GM12878 (cell line): ENCODE data around the gene EVI5L. TPM values are rescaled to one million over a fixed set of nuclear protein-coding genes. Genes with fewer than 3 reads are reported as not detected.

Experiments used
- BRCA1 ChIP-seq: IDR thresholded peaks from 2 replicates; pipeline ENCODE4 v1.6.1; 2011; ENCODE audit warnings: low read depth, low read length, improper control_type of control experiment
- CEBPB ChIP-seq, 2 experiments: fragments of 150-350 bp in 1 of 2; IDR thresholded peaks; 2 replicates each; pipeline ENCODE4 v1.6.1; 2012 to 2014; ENCODE audit warnings: low read depth in 2 of 2, low read length in 2 of 2, borderline replicate concordance in 1 of 2, inconsistent platforms in 1 of 2
- HDAC6 ChIP-seq: fragments of 200-600 bp; sonication (generic); IDR thresholded peaks from one replicate; pipeline ENCODE4 v1.8.0; 2017; ENCODE audit warnings: antibody characterized with exemption; ENCODE audit not compliant: unreplicated experiment
- KAT2A ChIP-seq: conservative IDR thresholded peaks from 2 replicates; pipeline ENCODE4 v1.6.1; 2011; ENCODE audit warnings: low read depth, low read length; ENCODE audit not compliant: control insufficient read depth
- MYC ChIP-seq: IDR thresholded peaks from 2 replicates; pipeline ENCODE4 v1.6.1; 2011; ENCODE audit warnings: mild to moderate bottlenecking, low read length, moderate library complexity, inconsistent platforms; ENCODE audit not compliant: insufficient read depth, insufficient replicate concordance, insufficient read length, severe bottlenecking
- NFIC ChIP-seq: IDR thresholded peaks from 2 replicates; pipeline ENCODE4 v1.6.1; 2012; ENCODE audit warnings: low read depth, mild to moderate bottlenecking, inconsistent platforms, low read length, moderate library complexity
- POLR2AphosphoS2 ChIP-seq: IDR thresholded peaks from 2 replicates; pipeline ENCODE4 v1.6.1; 2011; ENCODE audit warnings: low read depth, mild to moderate bottlenecking, low read length, improper control_type of control experiment, moderate library complexity
- POLR2AphosphoS5 ChIP-seq: IDR thresholded peaks from 2 replicates; pipeline ENCODE4 v1.6.1; 2011; ENCODE audit warnings: mild to moderate bottlenecking, low read length, inconsistent platforms
- SMC3 ChIP-seq: IDR thresholded peaks from 2 replicates; pipeline ENCODE4 v1.6.1; 2011; ENCODE audit warnings: low read length, improper control_type of control experiment, borderline replicate concordance
- ZNF24 ChIP-seq: fragments of 450-650 bp; IDR thresholded peaks from 2 replicates; pipeline ENCODE4 v1.6.1; 2017; ENCODE audit warnings: antibody characterized with exemption, mild to moderate bottlenecking
- polyA plus RNA-seq, 11 experiments: library from polyadenylated mRNA; depleted of rRNA in 4 of 11; unstranded in 6 of 11; stranded (reverse) in 5 of 11; fragments of >200 nt; fragmentation: Nextera tagmentation in 4 of 11; fragmentation: Illumina TruSeq in 1 of 11; extraction: Ambion mirVana in 4 of 11; extraction: Trizol in 1 of 11; gene quantifications; 1 replicate in 1 of 11; 2 replicates in 10 of 11; pipeline versions ENCODE4 v1.2.1 to v1.2.3, GENCODE V29; 2011 to 2016; ENCODE audit warnings: inconsistent platforms in 2 of 11, missing spikeins in 2 of 11, low read depth in 1 of 11
- total RNA-seq, 4 experiments: library from RNA; depleted of rRNA in 3 of 4; stranded (reverse); fragments of >200 nt in 3 of 4; fragmentation: Illumina TruSeq in 1 of 4; extraction: Trizol in 1 of 4; gene quantifications; 2 replicates each; pipeline versions ENCODE4 v1.2.1 to v1.2.3, GENCODE V29; 2013 to 2021
- TF ChIP-seq, protein P1 (sequence below): fragments of 450-650 bp; IDR thresholded peaks from 2 replicates; pipeline ENCODE4 v1.6.1; 2016; ENCODE audit warnings: mild to moderate bottlenecking, moderate library complexity, borderline replicate concordance
- TF ChIP-seq, protein P2 (sequence below): fragments of 450-650 bp; IDR thresholded peaks from 2 replicates; pipeline ENCODE4 v1.6.1; 2017; ENCODE audit warnings: mild to moderate bottlenecking, moderate library complexity
- TF ChIP-seq, protein P3 (sequence below): IDR thresholded peaks from 2 replicates; pipeline ENCODE4 v1.6.1; 2011; ENCODE audit warnings: mild to moderate bottlenecking, low read depth, low read length, moderate library complexity; ENCODE audit not compliant: insufficient replicate concordance
- TF ChIP-seq, protein P4 (sequence below): fragments of 450-650 bp; formaldehyde crosslinking; IDR thresholded peaks from 2 replicates; pipeline ENCODE4 v1.4.0; 2022; ENCODE audit warnings: mild to moderate bottlenecking, moderate library complexity

The EVI5L gene
- total and polyA plus RNA-seq, 10 of the 15 experiments (the other 5 are each of a cell fraction or from before 2014, with no cell fraction given): 0.23 to 13.8 (median 5.0) TPM

DNA sequence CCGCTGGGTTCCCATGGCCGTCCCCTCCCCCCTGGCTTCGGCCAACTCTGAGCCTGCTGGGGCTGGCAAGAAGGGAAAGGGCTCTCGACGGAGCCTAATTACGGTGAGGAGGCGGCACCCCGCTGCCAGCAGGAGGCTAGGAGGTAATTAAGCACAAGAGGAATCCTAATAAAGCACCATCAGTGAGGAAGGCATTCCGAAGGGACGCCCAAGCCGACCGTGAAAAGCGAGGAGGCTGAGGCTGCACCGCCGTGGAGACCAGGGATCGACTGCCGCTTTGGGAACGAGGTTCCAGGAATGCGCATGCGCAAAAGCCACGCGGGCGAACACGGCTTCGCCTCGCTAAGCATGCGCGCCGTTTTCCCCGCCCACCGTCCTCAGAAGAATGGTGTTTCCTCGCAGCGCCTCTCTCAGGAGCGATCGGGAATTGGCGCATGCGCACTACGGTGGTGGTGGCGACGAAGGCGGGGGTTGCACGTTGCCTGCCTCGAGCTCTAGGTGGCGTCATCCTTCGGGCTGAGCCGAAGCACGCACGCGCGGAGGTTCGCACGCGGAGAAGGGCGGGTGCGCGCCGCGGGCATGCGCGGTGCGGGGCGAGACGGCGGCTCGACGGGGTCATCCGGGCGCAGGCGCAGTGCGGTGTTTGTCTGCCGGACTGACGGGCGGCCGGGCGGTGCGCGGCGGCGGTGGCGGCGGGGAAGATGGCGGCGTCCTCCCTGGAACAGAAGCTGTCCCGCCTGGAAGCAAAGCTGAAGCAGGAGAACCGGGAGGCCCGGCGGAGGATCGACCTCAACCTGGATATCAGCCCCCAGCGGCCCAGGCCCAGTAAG lies 73.4 kb downstream of the EVI5L start, which contains the start of gene MAP2K7 (continued):
- TF ChIP-seq CEBPB (IDR thresholded peaks at IDR 0.05; ENCODE audit: borderline replicate concordance in 1 of 2, low read depth in 2 of 2, low read length in 2 of 2) (no peak), ZNF24 (no peak), NFIC (no peak), POLR2AphosphoS5 (peak; percentile 89; the same call in 1 of the 2 replicates), HDAC6 (no peak), POLR2AphosphoS2 (peak; percentile 94), BRCA1 (no peak), MYC (peak; percentile 84), SMC3 (peak; percentile 17; the same call in 1 of the 2 replicates), KAT2A (no peak)
- TF ChIP-seq, protein P1, sequence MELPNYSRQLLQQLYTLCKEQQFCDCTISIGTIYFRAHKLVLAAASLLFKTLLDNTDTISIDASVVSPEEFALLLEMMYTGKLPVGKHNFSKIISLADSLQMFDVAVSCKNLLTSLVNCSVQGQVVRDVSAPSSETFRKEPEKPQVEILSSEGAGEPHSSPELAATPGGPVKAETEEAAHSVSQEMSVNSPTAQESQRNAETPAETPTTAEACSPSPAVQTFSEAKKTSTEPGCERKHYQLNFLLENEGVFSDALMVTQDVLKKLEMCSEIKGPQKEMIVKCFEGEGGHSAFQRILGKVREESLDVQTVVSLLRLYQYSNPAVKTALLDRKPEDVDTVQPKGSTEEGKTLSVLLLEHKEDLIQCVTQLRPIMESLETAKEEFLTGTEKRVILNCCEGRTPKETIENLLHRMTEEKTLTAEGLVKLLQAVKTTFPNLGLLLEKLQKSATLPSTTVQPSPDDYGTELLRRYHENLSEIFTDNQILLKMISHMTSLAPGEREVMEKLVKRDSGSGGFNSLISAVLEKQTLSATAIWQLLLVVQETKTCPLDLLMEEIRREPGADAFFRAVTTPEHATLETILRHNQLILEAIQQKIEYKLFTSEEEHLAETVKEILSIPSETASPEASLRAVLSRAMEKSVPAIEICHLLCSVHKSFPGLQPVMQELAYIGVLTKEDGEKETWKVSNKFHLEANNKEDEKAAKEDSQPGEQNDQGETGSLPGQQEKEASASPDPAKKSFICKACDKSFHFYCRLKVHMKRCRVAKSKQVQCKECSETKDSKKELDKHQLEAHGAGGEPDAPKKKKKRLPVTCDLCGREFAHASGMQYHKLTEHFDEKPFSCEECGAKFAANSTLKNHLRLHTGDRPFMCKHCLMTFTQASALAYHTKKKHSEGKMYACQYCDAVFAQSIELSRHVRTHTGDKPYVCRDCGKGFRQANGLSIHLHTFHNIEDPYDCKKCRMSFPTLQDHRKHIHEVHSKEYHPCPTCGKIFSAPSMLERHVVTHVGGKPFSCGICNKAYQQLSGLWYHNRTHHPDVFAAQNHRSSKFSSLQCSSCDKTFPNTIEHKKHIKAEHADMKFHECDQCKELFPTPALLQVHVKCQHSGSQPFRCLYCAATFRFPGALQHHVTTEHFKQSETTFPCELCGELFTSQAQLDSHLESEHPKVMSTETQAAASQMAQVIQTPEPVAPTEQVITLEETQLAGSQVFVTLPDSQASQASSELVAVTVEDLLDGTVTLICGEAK: no peak
- TF ChIP-seq, protein P2, sequence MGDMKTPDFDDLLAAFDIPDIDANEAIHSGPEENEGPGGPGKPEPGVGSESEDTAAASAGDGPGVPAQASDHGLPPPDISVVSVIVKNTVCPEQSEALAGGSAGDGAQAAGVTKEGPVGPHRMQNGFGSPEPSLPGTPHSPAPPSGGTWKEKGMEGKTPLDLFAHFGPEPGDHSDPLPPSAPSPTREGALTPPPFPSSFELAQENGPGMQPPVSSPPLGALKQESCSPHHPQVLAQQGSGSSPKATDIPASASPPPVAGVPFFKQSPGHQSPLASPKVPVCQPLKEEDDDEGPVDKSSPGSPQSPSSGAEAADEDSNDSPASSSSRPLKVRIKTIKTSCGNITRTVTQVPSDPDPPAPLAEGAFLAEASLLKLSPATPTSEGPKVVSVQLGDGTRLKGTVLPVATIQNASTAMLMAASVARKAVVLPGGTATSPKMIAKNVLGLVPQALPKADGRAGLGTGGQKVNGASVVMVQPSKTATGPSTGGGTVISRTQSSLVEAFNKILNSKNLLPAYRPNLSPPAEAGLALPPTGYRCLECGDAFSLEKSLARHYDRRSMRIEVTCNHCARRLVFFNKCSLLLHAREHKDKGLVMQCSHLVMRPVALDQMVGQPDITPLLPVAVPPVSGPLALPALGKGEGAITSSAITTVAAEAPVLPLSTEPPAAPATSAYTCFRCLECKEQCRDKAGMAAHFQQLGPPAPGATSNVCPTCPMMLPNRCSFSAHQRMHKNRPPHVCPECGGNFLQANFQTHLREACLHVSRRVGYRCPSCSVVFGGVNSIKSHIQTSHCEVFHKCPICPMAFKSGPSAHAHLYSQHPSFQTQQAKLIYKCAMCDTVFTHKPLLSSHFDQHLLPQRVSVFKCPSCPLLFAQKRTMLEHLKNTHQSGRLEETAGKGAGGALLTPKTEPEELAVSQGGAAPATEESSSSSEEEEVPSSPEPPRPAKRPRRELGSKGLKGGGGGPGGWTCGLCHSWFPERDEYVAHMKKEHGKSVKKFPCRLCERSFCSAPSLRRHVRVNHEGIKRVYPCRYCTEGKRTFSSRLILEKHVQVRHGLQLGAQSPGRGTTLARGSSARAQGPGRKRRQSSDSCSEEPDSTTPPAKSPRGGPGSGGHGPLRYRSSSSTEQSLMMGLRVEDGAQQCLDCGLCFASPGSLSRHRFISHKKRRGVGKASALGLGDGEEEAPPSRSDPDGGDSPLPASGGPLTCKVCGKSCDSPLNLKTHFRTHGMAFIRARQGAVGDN: peak; percentile 83
- TF ChIP-seq, protein P3, sequence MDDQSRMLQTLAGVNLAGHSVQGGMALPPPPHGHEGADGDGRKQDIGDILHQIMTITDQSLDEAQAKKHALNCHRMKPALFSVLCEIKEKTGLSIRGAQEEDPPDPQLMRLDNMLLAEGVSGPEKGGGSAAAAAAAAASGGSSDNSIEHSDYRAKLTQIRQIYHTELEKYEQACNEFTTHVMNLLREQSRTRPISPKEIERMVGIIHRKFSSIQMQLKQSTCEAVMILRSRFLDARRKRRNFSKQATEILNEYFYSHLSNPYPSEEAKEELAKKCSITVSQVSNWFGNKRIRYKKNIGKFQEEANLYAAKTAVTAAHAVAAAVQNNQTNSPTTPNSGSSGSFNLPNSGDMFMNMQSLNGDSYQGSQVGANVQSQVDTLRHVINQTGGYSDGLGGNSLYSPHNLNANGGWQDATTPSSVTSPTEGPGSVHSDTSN: peak; percentile 46
- TF ChIP-seq, protein P4, sequence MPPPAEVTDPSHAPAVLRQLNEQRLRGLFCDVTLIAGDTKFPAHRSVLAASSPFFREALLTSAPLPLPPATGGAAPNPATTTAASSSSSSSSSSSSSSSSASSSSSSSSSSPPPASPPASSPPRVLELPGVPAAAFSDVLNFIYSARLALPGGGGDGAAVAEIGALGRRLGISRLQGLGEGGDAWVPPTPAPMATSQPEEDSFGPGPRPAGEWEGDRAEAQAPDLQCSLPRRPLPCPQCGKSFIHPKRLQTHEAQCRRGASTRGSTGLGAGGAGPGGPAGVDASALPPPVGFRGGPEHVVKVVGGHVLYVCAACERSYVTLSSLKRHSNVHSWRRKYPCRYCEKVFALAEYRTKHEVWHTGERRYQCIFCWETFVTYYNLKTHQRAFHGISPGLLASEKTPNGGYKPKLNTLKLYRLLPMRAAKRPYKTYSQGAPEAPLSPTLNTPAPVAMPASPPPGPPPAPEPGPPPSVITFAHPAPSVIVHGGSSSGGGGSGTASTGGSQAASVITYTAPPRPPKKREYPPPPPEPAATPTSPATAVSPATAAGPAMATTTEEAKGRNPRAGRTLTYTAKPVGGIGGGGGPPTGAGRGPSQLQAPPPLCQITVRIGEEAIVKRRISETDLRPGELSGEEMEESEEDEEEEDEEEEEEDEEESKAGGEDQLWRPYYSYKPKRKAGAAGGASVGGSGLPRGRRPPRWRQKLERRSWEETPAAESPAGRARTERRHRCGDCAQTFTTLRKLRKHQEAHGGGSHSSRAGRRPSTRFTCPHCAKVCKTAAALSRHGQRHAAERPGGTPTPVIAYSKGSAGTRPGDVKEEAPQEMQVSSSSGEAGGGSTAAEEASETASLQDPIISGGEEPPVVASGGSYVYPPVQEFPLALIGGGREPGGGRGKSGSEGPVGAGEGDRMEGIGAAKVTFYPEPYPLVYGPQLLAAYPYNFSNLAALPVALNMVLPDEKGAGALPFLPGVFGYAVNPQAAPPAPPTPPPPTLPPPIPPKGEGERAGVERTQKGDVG (CRISPR knock-in tag): no peak
